Upper lobe of left lung (tissue), 6 donors: Measurements from ENCODE around the gene DLGAP4. TPM values are rescaled to one million over a fixed set of nuclear protein-coding genes. Genes with fewer than 3 reads are reported as not detected.

Experiments
- ATAC-seq, 2 donors: fragments of 200-7000 bp; cut with Tn5 transposase; one replicate each; pipeline ENCODE4 v1.9.1; 2022; ENCODE audit warnings: mild to moderate bottlenecking in 2 of 2, moderate library complexity in 2 of 2; ENCODE audit not compliant: low FRiP score in 2 of 2
- DNase-seq, 2 donors: peaks; one replicate each; pipeline ENCODE4 v3.0.0-alpha.2; 2019 to 2020
- H3K27ac ChIP-seq, 4 donors: fragments of 200-600 bp; sonication (generic); one replicate each; pipeline ENCODE4 v1.5.1; 2016 to 2019
- H3K27me3 ChIP-seq, 4 donors: fragments of 200-600 bp; sonication (generic); one replicate each; pipeline ENCODE4 v1.5.1; 2017 to 2019
- H3K36me3 ChIP-seq, 4 donors: fragments of 200-600 bp; sonication (generic); one replicate each; pipeline ENCODE4 v1.5.1; 2016 to 2019
- H3K4me1 ChIP-seq, 4 donors: fragments of 200-600 bp; sonication (generic); one replicate each; pipeline ENCODE4 v1.5.1; 2018 to 2019
- H3K4me3 ChIP-seq, 4 donors: fragments of 200-600 bp; sonication (generic); one replicate each; pipeline ENCODE4 v1.5.1; 2017 to 2019; ENCODE audit warnings: mild to moderate bottlenecking in 2 of 4, moderate library complexity in 1 of 4
- H3K9me3 ChIP-seq, 4 donors: fragments of 200-600 bp; sonication (generic); one replicate each; pipeline ENCODE4 v1.5.1; 2018 to 2019
- CTCF ChIP-seq, 6 experiments: fragments of 450-650 bp in 4 of 6; fragments of 200-600 bp in 2 of 6; sonication (generic) in 2 of 6; IDR thresholded peaks; one replicate each; pipeline ENCODE4 v1.5.1; 2016 to 2019; ENCODE audit warnings: antibody characterized with exemption in 6 of 6
- EP300 ChIP-seq, 4 donors: sonication (generic); formaldehyde crosslinking; IDR thresholded peaks; one replicate each; pipeline ENCODE4 v1.5.1; 2017; ENCODE audit warnings: antibody characterized with exemption in 4 of 4, control low read depth in 2 of 4
- POLR2A ChIP-seq, 4 donors: fragments of 450-650 bp; IDR thresholded peaks; one replicate each; pipeline ENCODE4 v1.5.1; 2016 to 2017; ENCODE audit warnings: antibody characterized with exemption in 4 of 4, mild to moderate bottlenecking in 2 of 4
- POLR2AphosphoS5 ChIP-seq, 2 donors: sonication (generic); formaldehyde crosslinking; IDR thresholded peaks; one replicate each; pipeline ENCODE4 v1.5.1; 2017; ENCODE audit warnings: antibody characterized with exemption in 2 of 2
- WGBS, 2 donors: methylation state at CpG; one replicate each; pipeline ENCODE4 v1.1.5; 2017 to 2018; 5-methylcytosine and 5-hydroxymethylcytosine counted together
- total RNA-seq, 6 donors: library from RNA; depleted of rRNA in 4 of 6; stranded (reverse); fragments of >200 nt in 4 of 6; gene quantifications; one replicate each; pipeline versions ENCODE4 v1.1.0 to v1.2.1, GENCODE V29; 2016 to 2021
- donor health status: DM: no; HTN: no; CAD: no; lungs with moderate emphysema.
- donor health status: DM: no; HTN: yes; CAD: no; lungs with severe emphysema.

Gene DLGAP4
- total RNA-seq, 6 donors from 2014 or later = 31.5 to 92.0 (median 49.9) TPM

GRCh38 chr20:36454332-36454697, 148.2 kb downstream of the DLGAP4 start:
- DNase-seq (no peak), ATAC-seq (no peak)
- 51 to 84% methylated on average over 2 to 4 of the region's 4 CpGs for WGBS, 2 donors
- Histone ChIP-seq H3K27me3 (no peaks in the 10 kb centered on the region), H3K9me3 (no peaks in the 10 kb centered on the region), H3K4me3 (no peak overlapping the region), H3K36me3 (no peaks in the 10 kb centered on the region), H3K4me1 (peaks cover 0 to 12% (median 9%) of the 10 kb centered on the region in 4 donors), H3K27ac (no peak overlapping the region)
- TF ChIP-seq EP300 (IDR thresholded peaks at IDR 0.05) (no peak), POLR2AphosphoS5 (IDR thresholded peaks at IDR 0.05) (no peak), POLR2A (IDR thresholded peaks at IDR 0.05) (no peak), CTCF (IDR thresholded peaks at IDR 0.05) (no peak)

- H3K4me3 ChIP-seq = no peak overlapping the region
- peak; percentile 48 to 64 for DNase-seq
- no peaks in the 10 kb centered on the region for H3K9me3 ChIP-seq
- 31 to 44% methylated on average over 2 to 9 of the region's 9 CpGs for WGBS, 2 donors
- no peaks in the 10 kb centered on the region for H3K36me3 ChIP-seq
- no peaks in the 10 kb centered on the region for H3K27me3 ChIP-seq
- TF ChIP-seq CTCF (IDR thresholded peaks at IDR 0.05) = no peak
- ATAC-seq = peak; percentile 41 to 82
- peak overlapping the region in 1 of 4 donors; percentile 35 for H3K27ac ChIP-seq
- H3K4me1 ChIP-seq = peaks cover 0 to 12% (median 9%) of the 10 kb centered on the region in 4 donors
These were observed 148.7 kb downstream of the DLGAP4 start for GRCh38 chr20:36454698-36455427.

GRCh38 chr20:36455972-36456625, 150.0 kb downstream of the DLGAP4 start:
- no peaks in the 10 kb centered on the region for H3K27me3 ChIP-seq
- TF ChIP-seq POLR2AphosphoS5 (IDR thresholded peaks at IDR 0.05) (no peak), CTCF (IDR thresholded peaks at IDR 0.05) (no peak), POLR2A (IDR thresholded peaks at IDR 0.05) (no peak), EP300 (IDR thresholded peaks at IDR 0.05) (no peak)
- H3K27ac ChIP-seq = no peak overlapping the region
- WGBS, 2 donors = 81 to 89% methylated on average over 6 to 9 of the region's 9 CpGs
- no peak overlapping the region for H3K4me3 ChIP-seq
- DNase-seq = no peak
- H3K4me1 ChIP-seq = peaks cover 0 to 19% (median 14%) of the 10 kb centered on the region in 4 donors
- no peak for ATAC-seq
- no peaks in the 10 kb centered on the region for H3K9me3 ChIP-seq
- no peaks in the 10 kb centered on the region for H3K36me3 ChIP-seq

GRCh38 chr20:36460648-36461599, 154.8 kb downstream of the DLGAP4 start:
- TF ChIP-seq POLR2A (IDR thresholded peaks at IDR 0.05) = peak in 3 of 4 donors; percentile 69 to 93 (median 87)
- TF ChIP-seq POLR2AphosphoS5 (IDR thresholded peaks at IDR 0.05) = peak; percentile 63 to 66
- peak in 1 of 6 experiments; percentile 9 for TF ChIP-seq CTCF (IDR thresholded peaks at IDR 0.05)
- peak in 1 of 4 donors; percentile 34 for TF ChIP-seq EP300 (IDR thresholded peaks at IDR 0.05)
- DNase-seq = peak; percentile 94 to 99
- 53 to 62% methylated on average over 13 to 14 of the region's 96 CpGs for WGBS, 2 donors
- ATAC-seq = peak; percentile 85 to 89
- Histone ChIP-seq H3K4me3 (peak overlapping the region; percentile 4 to 82 (median 74)), H3K27me3 (no peaks in the 10 kb centered on the region), H3K4me1 (peaks cover 35 to 47% (median 37%) of the 10 kb centered on the region in 4 donors), H3K36me3 (no peaks in the 10 kb centered on the region), H3K27ac (peak overlapping the region; percentile 92 to 97 (median 96)), H3K9me3 (no peaks in the 10 kb centered on the region)
